ENCODE measurements around the gene WFS1.

Gene WFS1

GRCh38 chr4:6269616-6270511 is at the start of gene WFS1:
WFS1 (plus strand) TSS chr4:6269850; CDS start chr4:6277456, 7,606 bp downstream.
- Histone ChIP-seq H3K27me3 (peaks cover 10% of the 10 kb centered on the region), H3K4me1 (peaks cover 91% of the 10 kb centered on the region), H4K20me1 (peaks cover 44% of the 10 kb centered on the region), H3K9me3 (no peaks in the 10 kb centered on the region), H3K4me3 (peak within 1 kb of the TSS; percentile 91), H3K4me2 (peak within 1 kb of the TSS; percentile 99), H3K36me3 (no peaks in the 10 kb centered on the region), H3K27ac (peak within 1 kb of the TSS; percentile 74), H3K9ac (peak within 1 kb of the TSS; percentile 82)
- no peak for TF ChIP-seq Cebpa-rat (IDR thresholded peaks at IDR 0.05)

- no peak overlapping the region for H3K4me3 ChIP-seq
- peaks cover 5% of the 10 kb centered on the region for H3K4me1 ChIP-seq
- no peaks in the 10 kb centered on the region for H4K20me1 ChIP-seq
- no peak overlapping the region for H3K9ac ChIP-seq
- H3K36me3 ChIP-seq: no peaks in the 10 kb centered on the region
- H3K9me3 ChIP-seq: peaks cover 10% of the 10 kb centered on the region
- H3K27ac ChIP-seq: no peak overlapping the region
- no peak overlapping the region for H3K4me2 ChIP-seq
- no peak for TF ChIP-seq Cebpa-rat (IDR thresholded peaks at IDR 0.05)
- no peaks in the 10 kb centered on the region for H3K27me3 ChIP-seq
Observed at GRCh38 chr4:6221301-6221850, 48.3 kb upstream of the WFS1 start.

GRCh38 chr4:6221851-6222760 is 47.5 kb upstream of the WFS1 start:
- no peak overlapping the region for H3K4me3 ChIP-seq
- no peak overlapping the region for H3K27ac ChIP-seq
- no peak overlapping the region for H3K4me2 ChIP-seq
- no peaks in the 10 kb centered on the region for H4K20me1 ChIP-seq
- H3K36me3 ChIP-seq: no peaks in the 10 kb centered on the region
- no peaks in the 10 kb centered on the region for H3K27me3 ChIP-seq
- no peak overlapping the region for H3K9ac ChIP-seq
- TF ChIP-seq Cebpa-rat (IDR thresholded peaks at IDR 0.05): no peak
- H3K4me1 ChIP-seq: peaks cover 12% of the 10 kb centered on the region
- peaks cover 10% of the 10 kb centered on the region for H3K9me3 ChIP-seq

- Histone ChIP-seq H3K9ac (no peak overlapping the region), H3K27ac (no peak overlapping the region), H3K4me1 (peaks cover 20% of the 10 kb centered on the region), H3K4me2 (no peak overlapping the region), H3K9me3 (peaks cover 10% of the 10 kb centered on the region), H3K4me3 (no peak overlapping the region), H3K27me3 (no peaks in the 10 kb centered on the region), H3K36me3 (no peaks in the 10 kb centered on the region), H4K20me1 (no peaks in the 10 kb centered on the region)
- no peak for TF ChIP-seq Cebpa-rat (IDR thresholded peaks at IDR 0.05)
Observed at GRCh38 chr4:6222761-6223292, 46.8 kb upstream of the WFS1 start.

GRCh38 chr4:6224735-6225134 is 44.9 kb upstream of the WFS1 start:
- H3K27ac ChIP-seq: no peak overlapping the region
- no peaks in the 10 kb centered on the region for H4K20me1 ChIP-seq
- TF ChIP-seq Cebpa-rat (IDR thresholded peaks at IDR 0.05): no peak
- peaks cover 38% of the 10 kb centered on the region for H3K4me1 ChIP-seq
- no peak overlapping the region for H3K9ac ChIP-seq
- no peaks in the 10 kb centered on the region for H3K36me3 ChIP-seq
- no peak overlapping the region for H3K4me2 ChIP-seq
- H3K27me3 ChIP-seq: no peaks in the 10 kb centered on the region
- no peak overlapping the region for H3K4me3 ChIP-seq
- peaks cover 10% of the 10 kb centered on the region for H3K9me3 ChIP-seq

GRCh38 chr4:6225469-6225868 is 44.2 kb upstream of the WFS1 start:
- no peaks in the 10 kb centered on the region for H4K20me1 ChIP-seq
- H3K4me2 ChIP-seq: no peak overlapping the region
- no peaks in the 10 kb centered on the region for H3K36me3 ChIP-seq
- H3K9ac ChIP-seq: no peak overlapping the region
- no peak overlapping the region for H3K27ac ChIP-seq
- no peak for TF ChIP-seq Cebpa-rat (IDR thresholded peaks at IDR 0.05)
- H3K4me3 ChIP-seq: no peak overlapping the region
- no peaks in the 10 kb centered on the region for H3K27me3 ChIP-seq
- H3K9me3 ChIP-seq: peaks cover 10% of the 10 kb centered on the region
- peaks cover 45% of the 10 kb centered on the region for H3K4me1 ChIP-seq

- no peak overlapping the region for H3K27ac ChIP-seq
- H4K20me1 ChIP-seq: no peaks in the 10 kb centered on the region
- peaks cover 55% of the 10 kb centered on the region for H3K4me1 ChIP-seq
- no peaks in the 10 kb centered on the region for H3K27me3 ChIP-seq
- no peak overlapping the region for H3K4me3 ChIP-seq
- H3K36me3 ChIP-seq: no peaks in the 10 kb centered on the region
- H3K9ac ChIP-seq: no peak overlapping the region
- H3K9me3 ChIP-seq: peaks cover 10% of the 10 kb centered on the region
- no peak for TF ChIP-seq Cebpa-rat (IDR thresholded peaks at IDR 0.05)
- H3K4me2 ChIP-seq: peak overlapping the region; percentile 72
Observed at GRCh38 chr4:6226506-6226905, 43.1 kb upstream of the WFS1 start.

GRCh38 chr4:6227412-6228157 is 42.1 kb upstream of the WFS1 start:
- Histone ChIP-seq H3K4me2 (peak overlapping the region; percentile 72), H3K9me3 (peaks cover 3% of the 10 kb centered on the region), H3K9ac (no peak overlapping the region), H3K36me3 (no peaks in the 10 kb centered on the region), H4K20me1 (no peaks in the 10 kb centered on the region), H3K4me3 (no peak overlapping the region), H3K27ac (no peak overlapping the region), H3K27me3 (no peaks in the 10 kb centered on the region), H3K4me1 (peaks cover 57% of the 10 kb centered on the region)
- no peak for TF ChIP-seq Cebpa-rat (IDR thresholded peaks at IDR 0.05)
